Choroid plexus epithelial cell (primary cell): Measurements from ENCODE around the gene COL25A1.
"Not testable (repeated sequence)": the region's sequence is repeated elsewhere in the genome, so short reads cannot be mapped to it uniquely, and the experiment has no call there.

Source experiments
- DNase-seq: peaks from one replicate; pipeline ENCODE4 v3.0.0-alpha.2; 2010; ENCODE audit warnings: low read depth
- H3K4me3 ChIP-seq: 2 replicates; pipeline ENCODE4 v1.5.1; 2011; ENCODE audit warnings: low read depth, mild to moderate bottlenecking, control low read depth, low read length, moderate library complexity
- TF ChIP-seq, protein P1 (sequence below): conservative IDR thresholded peaks from 2 replicates; pipeline ENCODE4 v1.5.1; 2011; ENCODE audit warnings: low read depth, mild to moderate bottlenecking, control low read depth, inconsistent platforms, low read length, moderate library complexity

Gene COL25A1

DNA sequence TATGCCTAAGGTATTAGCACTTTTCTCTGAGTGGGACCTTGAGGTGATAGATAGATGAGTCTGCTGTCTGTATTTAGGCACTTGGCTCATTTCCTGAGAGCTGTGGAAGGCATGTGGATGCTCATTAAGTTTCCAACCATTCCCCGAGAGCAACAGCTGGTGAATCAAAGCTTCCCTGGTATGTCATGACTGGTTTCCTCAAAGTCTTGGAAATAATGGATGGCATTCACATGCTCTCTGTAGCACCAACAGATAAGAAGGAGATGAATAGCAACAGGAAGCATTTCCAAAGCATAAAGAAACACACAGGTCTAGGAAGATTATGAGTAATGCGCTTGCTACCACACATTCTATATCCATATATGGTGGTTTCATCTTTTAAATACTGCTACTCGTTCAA, 421.3 kb downstream of the COL25A1 start:
- TF ChIP-seq, protein P1, sequence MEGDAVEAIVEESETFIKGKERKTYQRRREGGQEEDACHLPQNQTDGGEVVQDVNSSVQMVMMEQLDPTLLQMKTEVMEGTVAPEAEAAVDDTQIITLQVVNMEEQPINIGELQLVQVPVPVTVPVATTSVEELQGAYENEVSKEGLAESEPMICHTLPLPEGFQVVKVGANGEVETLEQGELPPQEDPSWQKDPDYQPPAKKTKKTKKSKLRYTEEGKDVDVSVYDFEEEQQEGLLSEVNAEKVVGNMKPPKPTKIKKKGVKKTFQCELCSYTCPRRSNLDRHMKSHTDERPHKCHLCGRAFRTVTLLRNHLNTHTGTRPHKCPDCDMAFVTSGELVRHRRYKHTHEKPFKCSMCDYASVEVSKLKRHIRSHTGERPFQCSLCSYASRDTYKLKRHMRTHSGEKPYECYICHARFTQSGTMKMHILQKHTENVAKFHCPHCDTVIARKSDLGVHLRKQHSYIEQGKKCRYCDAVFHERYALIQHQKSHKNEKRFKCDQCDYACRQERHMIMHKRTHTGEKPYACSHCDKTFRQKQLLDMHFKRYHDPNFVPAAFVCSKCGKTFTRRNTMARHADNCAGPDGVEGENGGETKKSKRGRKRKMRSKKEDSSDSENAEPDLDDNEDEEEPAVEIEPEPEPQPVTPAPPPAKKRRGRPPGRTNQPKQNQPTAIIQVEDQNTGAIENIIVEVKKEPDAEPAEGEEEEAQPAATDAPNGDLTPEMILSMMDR = no peak
- no peak overlapping the region for H3K4me3 ChIP-seq
- DNase-seq = peak; percentile 79

DNA sequence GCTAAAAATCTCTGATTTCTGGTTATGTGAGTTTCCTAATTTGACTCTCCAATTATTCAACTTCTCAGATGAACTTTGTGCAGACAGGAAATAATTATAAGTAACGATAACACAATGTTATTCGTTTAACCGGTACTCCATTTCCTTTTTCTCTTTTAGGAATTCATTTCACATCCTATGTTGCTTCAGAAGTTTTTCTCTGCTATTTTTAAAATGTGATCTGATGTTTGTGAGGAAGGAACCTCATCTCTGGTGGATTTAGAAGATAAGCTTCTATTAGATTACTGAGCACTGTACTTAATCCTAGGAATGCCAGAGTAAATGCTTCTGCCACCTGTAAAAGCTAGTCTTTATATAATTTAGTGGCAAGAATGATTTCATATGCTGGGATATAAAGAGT, 423.7 kb downstream of the COL25A1 start:
- TF ChIP-seq, protein P1 = no peak
- no peak overlapping the region for H3K4me3 ChIP-seq
- DNase-seq = no peak

DNA sequence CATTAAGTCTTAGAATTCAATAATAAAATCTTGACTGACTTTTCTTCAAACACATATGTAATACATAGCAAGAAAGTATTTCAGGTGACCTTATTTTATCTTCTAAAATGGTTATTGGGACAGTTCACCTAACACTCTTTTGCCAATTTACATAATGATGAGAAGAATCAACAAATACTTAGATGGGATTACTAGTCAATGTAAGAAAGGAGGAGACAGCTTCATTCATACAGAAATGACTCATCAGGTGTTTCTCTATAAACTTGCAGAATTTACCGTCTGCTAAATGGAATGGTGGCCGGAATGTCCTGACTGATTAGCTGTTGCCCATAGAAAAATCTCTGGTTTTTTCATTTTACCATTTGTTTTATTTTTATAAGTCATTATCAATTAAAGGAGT, 424.6 kb downstream of the COL25A1 start:
- DNase-seq = no peak
- no peak overlapping the region for H3K4me3 ChIP-seq
- TF ChIP-seq, protein P1 = no peak

GRCh38 chr4:108874806-108875205, 427.7 kb downstream of the COL25A1 start:
- no peak overlapping the region for H3K4me3 ChIP-seq
- TF ChIP-seq, protein P1 = no peak
- DNase-seq = no peak

GRCh38 chr4:108869970-108870369, 432.5 kb downstream of the COL25A1 start:
- not testable (repeated sequence) for DNase-seq, H3K4me3 ChIP-seq

- no peak for DNase-seq
- no peak overlapping the region for H3K4me3 ChIP-seq
- TF ChIP-seq, protein P1 = no peak
Measured at GRCh38 chr4:108868606-108869227, 433.7 kb downstream of the COL25A1 start.

DNA sequence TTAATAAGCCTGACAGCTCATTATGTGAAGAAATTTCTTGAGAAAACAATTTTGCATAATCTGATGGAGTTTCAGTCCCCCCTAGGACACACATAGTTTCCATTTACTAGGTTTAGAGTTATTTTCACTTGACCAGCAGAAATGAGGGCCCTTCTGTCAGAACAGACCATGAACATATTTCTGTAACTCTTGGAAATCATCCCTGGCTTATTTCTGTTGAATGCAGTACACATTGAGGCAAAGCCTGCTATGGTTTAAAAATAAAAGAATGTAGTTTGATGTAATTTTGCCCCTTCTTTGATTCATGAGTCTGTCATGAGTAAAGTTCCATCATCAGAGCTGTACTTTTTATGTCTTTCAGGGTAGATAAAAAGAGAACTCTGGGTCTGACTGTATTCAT, 435.0 kb downstream of the COL25A1 start:
- TF ChIP-seq, protein P1 = no peak
- no peak overlapping the region for H3K4me3 ChIP-seq
- DNase-seq = no peak
